Measurements from ENCODE around the gene SLC35F3. TPM values are rescaled to one million over a fixed set of nuclear protein-coding genes. Genes with fewer than 3 reads are reported as not detected.

Gene SLC35F3
- total RNA-seq, 1 donor from 2014 or later: 2.6 TPM

DNA sequence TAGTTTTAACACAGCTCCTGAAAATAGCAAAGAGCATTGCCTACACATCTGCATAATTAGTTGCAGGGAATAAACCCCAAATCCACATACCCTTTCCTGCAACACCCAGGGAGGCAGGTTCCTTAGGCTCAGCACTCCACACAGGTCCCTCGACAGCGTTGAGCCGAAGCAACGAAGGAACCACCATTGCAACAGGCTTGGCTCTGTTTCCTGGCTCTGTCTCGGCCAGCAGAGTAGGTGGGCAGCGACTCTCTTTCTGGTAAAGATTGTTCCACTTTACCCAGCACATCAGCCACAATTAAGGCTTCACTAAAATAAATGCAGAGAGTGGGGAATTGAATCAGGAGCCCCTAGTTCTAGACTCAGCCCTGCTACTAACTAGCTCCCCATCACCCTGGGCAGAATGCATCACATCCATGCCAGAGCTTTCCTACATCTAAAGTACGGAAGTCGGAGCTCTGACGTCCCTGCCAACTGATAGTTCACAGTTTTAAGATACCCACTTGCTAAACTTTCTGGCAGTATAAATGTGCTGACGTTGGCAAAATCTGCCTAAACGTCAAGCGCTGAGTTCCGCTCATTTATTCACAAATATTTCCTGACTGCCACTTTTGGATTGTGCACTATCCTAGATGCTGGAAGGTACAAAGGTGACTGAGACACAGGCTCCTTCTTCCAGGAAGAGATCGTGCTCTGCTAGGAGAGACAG is 389.8 kb downstream of the SLC35F3 start:
- Mint-ChIP-seq H3K36me3 (ENCODE audit: low read depth) (peaks cover 9% of the 10 kb centered on the region), H3K4me1 (no peaks in the 10 kb centered on the region), H3K27ac (ENCODE audit: unreplicated experiment) (no peak overlapping the region), H3K4me3 (no peak overlapping the region), H3K9me3 (peaks cover 8% of the 10 kb centered on the region), H3K27me3 (ENCODE audit: low read depth) (no peaks in the 10 kb centered on the region)
- TF ChIP-seq, protein P1, sequence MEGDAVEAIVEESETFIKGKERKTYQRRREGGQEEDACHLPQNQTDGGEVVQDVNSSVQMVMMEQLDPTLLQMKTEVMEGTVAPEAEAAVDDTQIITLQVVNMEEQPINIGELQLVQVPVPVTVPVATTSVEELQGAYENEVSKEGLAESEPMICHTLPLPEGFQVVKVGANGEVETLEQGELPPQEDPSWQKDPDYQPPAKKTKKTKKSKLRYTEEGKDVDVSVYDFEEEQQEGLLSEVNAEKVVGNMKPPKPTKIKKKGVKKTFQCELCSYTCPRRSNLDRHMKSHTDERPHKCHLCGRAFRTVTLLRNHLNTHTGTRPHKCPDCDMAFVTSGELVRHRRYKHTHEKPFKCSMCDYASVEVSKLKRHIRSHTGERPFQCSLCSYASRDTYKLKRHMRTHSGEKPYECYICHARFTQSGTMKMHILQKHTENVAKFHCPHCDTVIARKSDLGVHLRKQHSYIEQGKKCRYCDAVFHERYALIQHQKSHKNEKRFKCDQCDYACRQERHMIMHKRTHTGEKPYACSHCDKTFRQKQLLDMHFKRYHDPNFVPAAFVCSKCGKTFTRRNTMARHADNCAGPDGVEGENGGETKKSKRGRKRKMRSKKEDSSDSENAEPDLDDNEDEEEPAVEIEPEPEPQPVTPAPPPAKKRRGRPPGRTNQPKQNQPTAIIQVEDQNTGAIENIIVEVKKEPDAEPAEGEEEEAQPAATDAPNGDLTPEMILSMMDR (conservative IDR thresholded peaks at IDR 0.05): no peak
- no peak for DNase-seq (ENCODE audit: low read depth, low spot score)

DNA sequence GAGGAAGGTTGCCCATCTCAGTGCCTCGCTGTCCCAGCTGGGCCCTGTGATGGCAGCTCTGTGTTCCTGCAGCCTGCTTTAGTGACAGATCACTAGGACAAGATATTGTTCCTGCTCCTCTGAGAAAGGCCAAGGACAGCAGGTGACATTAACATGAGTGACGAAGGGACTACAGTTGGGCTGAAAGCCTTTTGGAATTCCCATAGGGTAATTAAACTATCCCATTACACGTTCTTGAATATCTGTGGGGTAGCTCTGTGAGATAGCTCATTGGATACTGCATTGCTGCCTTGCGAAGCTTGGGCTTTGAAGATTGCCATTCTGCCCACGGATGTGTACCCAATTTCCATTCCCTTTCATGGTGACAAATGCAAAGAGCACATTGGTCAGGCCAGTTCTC is 390.6 kb downstream of the SLC35F3 start:
- Mint-ChIP-seq H3K27ac (ENCODE audit: unreplicated experiment) (no peak overlapping the region), H3K4me3 (no peak overlapping the region), H3K9me3 (peaks cover 2% of the 10 kb centered on the region), H3K36me3 (ENCODE audit: low read depth) (peaks cover 3% of the 10 kb centered on the region), H3K4me1 (no peaks in the 10 kb centered on the region), H3K27me3 (ENCODE audit: low read depth) (no peaks in the 10 kb centered on the region)
- no peak for DNase-seq (ENCODE audit: low read depth, low spot score)
- TF ChIP-seq, protein P1 (conservative IDR thresholded peaks at IDR 0.05): no peak

DNA sequence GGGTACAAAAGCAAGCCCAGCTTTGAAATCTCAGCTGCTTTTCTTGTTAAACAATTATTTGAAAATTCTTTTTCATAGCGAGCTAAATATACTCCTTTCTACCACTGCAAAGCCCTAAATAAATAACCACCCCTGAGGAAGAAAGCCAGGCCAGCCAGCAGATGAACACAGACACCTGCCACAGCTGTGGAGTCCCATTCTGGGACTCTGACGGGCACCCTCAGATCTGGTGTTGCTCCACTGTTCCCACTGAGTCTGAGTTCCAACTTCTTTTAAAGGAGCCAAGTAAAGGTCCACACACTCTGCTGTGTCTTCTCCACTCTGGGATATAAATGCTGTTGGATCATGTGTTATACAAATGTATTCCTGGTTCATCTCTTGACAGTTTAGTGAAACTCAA is 391.1 kb downstream of the SLC35F3 start:
- DNase-seq (ENCODE audit: low read depth, low spot score): no peak
- no peaks in the 10 kb centered on the region for H3K4me1 Mint-ChIP-seq
- H3K27me3 Mint-ChIP-seq (ENCODE audit: low read depth): no peaks in the 10 kb centered on the region
- peaks cover 2% of the 10 kb centered on the region for H3K36me3 Mint-ChIP-seq (ENCODE audit: low read depth)
- TF ChIP-seq, protein P1 (conservative IDR thresholded peaks at IDR 0.05): no peak
- H3K27ac Mint-ChIP-seq (ENCODE audit: unreplicated experiment): peak overlapping the region; percentile 64
- no peaks in the 10 kb centered on the region for H3K9me3 Mint-ChIP-seq
- H3K4me3 Mint-ChIP-seq: no peak overlapping the region

DNA sequence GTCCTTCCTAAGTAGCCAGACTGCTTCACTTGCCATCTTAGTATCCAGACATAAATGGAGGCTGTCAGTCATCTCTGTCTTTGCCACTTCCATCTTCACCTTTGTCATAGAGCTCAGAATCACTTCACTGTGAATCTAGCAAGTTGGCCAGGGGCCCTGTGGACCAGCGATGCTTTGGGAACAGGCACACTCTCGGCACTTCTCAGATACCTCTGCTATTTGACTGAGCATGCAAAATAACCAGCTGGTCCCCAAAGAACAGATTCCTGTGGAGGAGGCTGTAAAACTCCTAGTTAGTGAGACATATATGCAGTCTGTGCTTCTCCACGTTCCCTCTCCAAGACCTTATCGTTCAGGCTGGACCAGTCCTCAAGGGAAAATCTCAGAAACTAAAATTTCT is 392.0 kb downstream of the SLC35F3 start:
- Mint-ChIP-seq H3K9me3 (no peaks in the 10 kb centered on the region), H3K4me1 (no peaks in the 10 kb centered on the region), H3K36me3 (ENCODE audit: low read depth) (peaks cover 2% of the 10 kb centered on the region), H3K27me3 (ENCODE audit: low read depth) (no peaks in the 10 kb centered on the region), H3K4me3 (no peak overlapping the region), H3K27ac (ENCODE audit: unreplicated experiment) (no peak overlapping the region)
- no peak for DNase-seq (ENCODE audit: low read depth, low spot score)
- TF ChIP-seq, protein P1 (conservative IDR thresholded peaks at IDR 0.05): no peak

DNA sequence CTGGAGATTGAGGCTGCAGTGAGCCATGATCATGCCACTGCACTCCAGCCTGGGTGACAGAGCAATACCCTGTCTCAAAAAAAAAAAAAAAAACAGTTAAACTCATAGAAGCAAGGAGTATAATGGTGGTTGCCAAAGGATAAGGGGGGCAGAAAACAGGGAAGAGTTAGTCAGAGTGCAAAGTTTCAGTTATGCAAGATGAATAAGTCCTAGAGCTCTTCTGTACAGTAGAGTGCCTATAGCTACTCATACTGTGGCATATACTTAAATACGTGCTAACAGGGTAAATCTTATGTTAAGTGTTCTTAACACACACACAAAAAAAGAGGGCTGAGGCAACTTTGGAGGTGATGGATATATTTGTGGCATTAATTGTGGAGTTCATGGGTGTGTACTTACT is 393.2 kb downstream of the SLC35F3 start:
- no peaks in the 10 kb centered on the region for H3K27me3 Mint-ChIP-seq (ENCODE audit: low read depth)

More for the DNA sequence above, 393.2 kb downstream of the SLC35F3 start:
- no peak for DNase-seq (ENCODE audit: low read depth, low spot score)
- no peak overlapping the region for H3K27ac Mint-ChIP-seq (ENCODE audit: unreplicated experiment)
- no peaks in the 10 kb centered on the region for H3K9me3 Mint-ChIP-seq
- no peaks in the 10 kb centered on the region for H3K4me1 Mint-ChIP-seq
- H3K4me3 Mint-ChIP-seq: no peak overlapping the region
- peaks cover 2% of the 10 kb centered on the region for H3K36me3 Mint-ChIP-seq (ENCODE audit: low read depth)
- TF ChIP-seq, protein P1 (conservative IDR thresholded peaks at IDR 0.05): no peak

Measured in neural crest cell (in vitro differentiated cells).